H1 (cell line): ENCODE data around the gene BABAM2.

Experiments used
- BACH1 ChIP-seq: IDR thresholded peaks from 2 replicates; pipeline ENCODE4 v1.6.1; 2012; ENCODE audit warnings: low read length, improper control_type of control experiment
- CREB1 ChIP-seq: IDR thresholded peaks from 2 replicates; pipeline ENCODE4 v1.6.1; 2012; ENCODE audit warnings: inconsistent platforms
- FOSL1 ChIP-seq: IDR thresholded peaks from 2 replicates; pipeline ENCODE4 v1.6.1; 2011; ENCODE audit warnings: mild to moderate bottlenecking, low read depth, low read length, moderate library complexity; ENCODE audit not compliant: insufficient read depth
- SRF ChIP-seq: IDR thresholded peaks from 2 replicates; pipeline ENCODE4 v1.6.1; 2011; ENCODE audit warnings: mild to moderate bottlenecking, low read depth, low read length, moderate library complexity
- SUZ12 ChIP-seq: fragments of 200-600 bp; sonication (generic); IDR thresholded peaks from 2 replicates; pipeline ENCODE4 v1.6.1; 2012; ENCODE audit warnings: mild to moderate bottlenecking, inconsistent platforms, low read length, moderate library complexity, mixed read lengths
- TF ChIP-seq, protein P1 (sequence below), 3 experiments: IDR thresholded peaks; 1 replicate in 2 of 3; 2 replicates in 1 of 3; pipeline versions ENCODE4 v1.5.1 to v1.6.1; 2011; ENCODE audit warnings: low read length in 3 of 3, mild to moderate bottlenecking in 3 of 3, inconsistent platforms in 2 of 3, low read depth in 1 of 3, moderate library complexity in 1 of 3; ENCODE audit not compliant: insufficient read depth in 1 of 3; ENCODE audit errors: control extremely low read depth in 1 of 3

- TF ChIP-seq SUZ12 = no peak
- TF ChIP-seq, protein P1, sequence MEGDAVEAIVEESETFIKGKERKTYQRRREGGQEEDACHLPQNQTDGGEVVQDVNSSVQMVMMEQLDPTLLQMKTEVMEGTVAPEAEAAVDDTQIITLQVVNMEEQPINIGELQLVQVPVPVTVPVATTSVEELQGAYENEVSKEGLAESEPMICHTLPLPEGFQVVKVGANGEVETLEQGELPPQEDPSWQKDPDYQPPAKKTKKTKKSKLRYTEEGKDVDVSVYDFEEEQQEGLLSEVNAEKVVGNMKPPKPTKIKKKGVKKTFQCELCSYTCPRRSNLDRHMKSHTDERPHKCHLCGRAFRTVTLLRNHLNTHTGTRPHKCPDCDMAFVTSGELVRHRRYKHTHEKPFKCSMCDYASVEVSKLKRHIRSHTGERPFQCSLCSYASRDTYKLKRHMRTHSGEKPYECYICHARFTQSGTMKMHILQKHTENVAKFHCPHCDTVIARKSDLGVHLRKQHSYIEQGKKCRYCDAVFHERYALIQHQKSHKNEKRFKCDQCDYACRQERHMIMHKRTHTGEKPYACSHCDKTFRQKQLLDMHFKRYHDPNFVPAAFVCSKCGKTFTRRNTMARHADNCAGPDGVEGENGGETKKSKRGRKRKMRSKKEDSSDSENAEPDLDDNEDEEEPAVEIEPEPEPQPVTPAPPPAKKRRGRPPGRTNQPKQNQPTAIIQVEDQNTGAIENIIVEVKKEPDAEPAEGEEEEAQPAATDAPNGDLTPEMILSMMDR (IDR thresholded peaks at IDR 0.05; ENCODE audit: control extremely low read depth in 1 of 3, insufficient read depth in 1 of 3, low read depth in 1 of 3, low read length in 3 of 3) = no peak
- TF ChIP-seq FOSL1 = no peak
- no peak for TF ChIP-seq SRF
- no peak for TF ChIP-seq CREB1
- no peak for TF ChIP-seq BACH1
Observed at GRCh38 chr2:28347596-28347995, 457.1 kb downstream of the BABAM2 start.
